ENCODE measurements around the gene TECTA.

TECTA gene, protein sequence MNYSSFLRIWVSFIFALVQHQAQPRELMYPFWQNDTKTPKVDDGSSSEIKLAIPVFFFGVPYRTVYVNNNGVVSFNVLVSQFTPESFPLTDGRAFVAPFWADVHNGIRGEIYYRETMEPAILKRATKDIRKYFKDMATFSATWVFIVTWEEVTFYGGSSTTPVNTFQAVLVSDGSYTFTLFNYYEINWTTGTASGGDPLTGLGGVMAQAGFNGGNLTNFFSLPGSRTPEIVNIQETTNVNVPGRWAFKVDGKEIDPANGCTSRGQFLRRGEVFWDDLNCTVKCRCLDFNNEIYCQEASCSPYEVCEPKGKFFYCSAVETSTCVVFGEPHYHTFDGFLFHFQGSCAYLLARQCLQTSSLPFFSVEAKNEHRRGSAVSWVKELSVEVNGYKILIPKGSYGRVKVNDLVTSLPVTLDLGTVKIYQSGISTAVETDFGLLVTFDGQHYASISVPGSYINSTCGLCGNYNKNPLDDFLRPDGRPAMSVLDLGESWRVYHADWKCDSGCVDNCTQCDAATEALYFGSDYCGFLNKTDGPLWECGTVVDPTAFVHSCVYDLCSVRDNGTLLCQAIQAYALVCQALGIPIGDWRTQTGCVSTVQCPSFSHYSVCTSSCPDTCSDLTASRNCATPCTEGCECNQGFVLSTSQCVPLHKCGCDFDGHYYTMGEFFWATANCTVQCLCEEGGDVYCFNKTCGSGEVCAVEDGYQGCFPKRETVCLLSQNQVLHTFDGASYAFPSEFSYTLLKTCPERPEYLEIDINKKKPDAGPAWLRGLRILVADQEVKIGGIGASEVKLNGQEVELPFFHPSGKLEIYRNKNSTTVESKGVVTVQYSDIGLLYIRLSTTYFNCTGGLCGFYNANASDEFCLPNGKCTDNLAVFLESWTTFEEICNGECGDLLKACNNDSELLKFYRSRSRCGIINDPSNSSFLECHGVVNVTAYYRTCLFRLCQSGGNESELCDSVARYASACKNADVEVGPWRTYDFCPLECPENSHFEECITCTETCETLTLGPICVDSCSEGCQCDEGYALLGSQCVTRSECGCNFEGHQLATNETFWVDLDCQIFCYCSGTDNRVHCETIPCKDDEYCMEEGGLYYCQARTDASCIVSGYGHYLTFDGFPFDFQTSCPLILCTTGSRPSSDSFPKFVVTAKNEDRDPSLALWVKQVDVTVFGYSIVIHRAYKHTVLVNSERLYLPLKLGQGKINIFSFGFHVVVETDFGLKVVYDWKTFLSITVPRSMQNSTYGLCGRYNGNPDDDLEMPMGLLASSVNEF (N-terminal part only)

GRCh38 chr11:121100943-121101342 is at the start of gene TECTA:
Gene TECTA, plus strand, starts transcription at chr11:121101243. Its CDS starts 1,423 bp downstream, at chr11:121102666.
- no peak for DNase-seq (ENCODE audit: low read depth)

DNA sequence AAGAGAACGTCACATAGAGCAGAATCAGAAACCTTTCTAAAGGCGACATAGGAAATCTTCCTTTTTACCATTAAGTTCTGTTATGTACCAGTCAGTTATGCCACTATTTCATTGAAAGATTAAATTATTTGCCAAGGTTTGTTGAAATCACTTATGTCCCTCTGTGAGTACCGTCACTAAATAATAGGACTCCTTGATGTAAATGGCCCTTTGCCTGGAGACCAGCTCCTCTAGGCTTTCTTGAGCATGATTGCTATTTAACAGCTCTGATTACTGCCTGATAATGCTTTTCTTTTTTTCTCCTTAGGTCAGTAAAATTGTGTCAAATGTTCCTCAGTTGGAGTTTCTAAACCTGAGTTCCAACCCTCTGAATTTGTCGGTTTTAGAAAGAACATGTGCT is 47.8 kb upstream of the TECTA start:
- DNase-seq (ENCODE audit: low read depth), result no peak

- no peak for DNase-seq (ENCODE audit: low read depth)
Observed at GRCh38 chr11:121054266-121054665, 46.8 kb upstream of the TECTA start.

- DNase-seq (ENCODE audit: low read depth), result no peak
Observed at GRCh38 chr11:121055076-121055475, 46.0 kb upstream of the TECTA start.

DNA sequence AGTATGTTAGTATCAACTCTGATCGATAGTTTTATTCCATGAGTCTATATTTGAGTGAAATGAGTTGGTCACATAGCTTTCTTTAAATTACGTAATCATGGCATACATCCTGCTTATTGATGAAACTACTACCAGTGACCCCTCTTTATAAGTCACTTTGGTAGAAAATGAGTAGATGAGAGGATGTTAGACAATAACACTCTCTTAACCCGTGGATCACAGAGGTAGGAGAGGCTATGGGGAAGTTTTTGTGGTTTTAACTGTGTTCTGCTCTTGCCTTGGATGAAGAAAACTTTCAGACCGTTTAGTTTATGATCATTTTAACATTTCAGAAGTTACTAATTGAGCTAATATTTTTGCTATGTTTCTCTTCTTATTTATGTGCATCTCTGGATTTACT is 43.1 kb upstream of the TECTA start:
- no peak for DNase-seq (ENCODE audit: low read depth)

DNA sequence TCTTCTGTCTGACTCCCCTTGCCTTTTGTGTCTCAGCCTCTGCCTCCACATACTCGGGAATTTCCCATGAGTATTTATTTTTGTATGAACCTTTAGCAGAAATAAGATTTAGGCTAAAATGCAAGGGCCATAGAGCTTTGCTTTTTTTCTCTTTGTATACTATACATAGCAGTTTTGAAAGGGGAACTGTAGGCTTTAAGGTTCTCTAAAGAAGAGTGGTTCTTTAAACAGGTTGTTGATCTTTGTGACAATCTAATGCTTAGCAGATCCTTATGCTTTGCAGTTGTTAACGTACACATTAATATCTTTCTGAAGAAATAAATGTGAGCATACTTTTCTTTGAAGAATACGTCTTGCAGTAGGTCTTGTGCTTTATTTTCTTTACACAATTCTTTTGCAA is 42.1 kb upstream of the TECTA start:
- DNase-seq (ENCODE audit: low read depth), result no peak

GRCh38 chr11:121059605-121060004 is 41.4 kb upstream of the TECTA start:
- DNase-seq (ENCODE audit: low read depth), result no peak

GRCh38 chr11:121063728-121064127 is 37.3 kb upstream of the TECTA start:
- DNase-seq (ENCODE audit: low read depth), result no peak

- DNase-seq (ENCODE audit: low read depth), result no peak
Observed at GRCh38 chr11:121066623-121067022, 34.4 kb upstream of the TECTA start.

DNA sequence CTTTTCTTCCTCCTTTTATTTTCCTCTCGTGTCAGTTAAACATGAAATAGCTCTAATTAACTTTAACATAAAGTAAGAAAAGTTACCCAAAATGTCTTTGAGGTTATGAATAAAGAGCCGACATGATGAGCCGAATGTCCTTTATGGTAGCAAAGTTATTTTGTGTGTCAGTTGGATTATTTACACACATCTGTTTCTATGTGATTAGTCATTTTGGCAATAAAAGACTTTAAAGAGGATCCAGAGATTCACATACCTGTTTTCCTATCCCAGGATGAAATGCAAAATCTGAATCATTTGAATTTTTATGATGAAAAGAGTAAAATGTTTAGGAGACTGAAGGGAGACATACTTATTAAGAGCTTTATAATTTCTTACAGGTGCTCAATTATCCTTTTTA is 34.0 kb upstream of the TECTA start:
- no peak for DNase-seq (ENCODE audit: low read depth)

- DNase-seq (ENCODE audit: low read depth), result no peak
Observed at GRCh38 chr11:121067453-121067852, 33.6 kb upstream of the TECTA start.

DNA sequence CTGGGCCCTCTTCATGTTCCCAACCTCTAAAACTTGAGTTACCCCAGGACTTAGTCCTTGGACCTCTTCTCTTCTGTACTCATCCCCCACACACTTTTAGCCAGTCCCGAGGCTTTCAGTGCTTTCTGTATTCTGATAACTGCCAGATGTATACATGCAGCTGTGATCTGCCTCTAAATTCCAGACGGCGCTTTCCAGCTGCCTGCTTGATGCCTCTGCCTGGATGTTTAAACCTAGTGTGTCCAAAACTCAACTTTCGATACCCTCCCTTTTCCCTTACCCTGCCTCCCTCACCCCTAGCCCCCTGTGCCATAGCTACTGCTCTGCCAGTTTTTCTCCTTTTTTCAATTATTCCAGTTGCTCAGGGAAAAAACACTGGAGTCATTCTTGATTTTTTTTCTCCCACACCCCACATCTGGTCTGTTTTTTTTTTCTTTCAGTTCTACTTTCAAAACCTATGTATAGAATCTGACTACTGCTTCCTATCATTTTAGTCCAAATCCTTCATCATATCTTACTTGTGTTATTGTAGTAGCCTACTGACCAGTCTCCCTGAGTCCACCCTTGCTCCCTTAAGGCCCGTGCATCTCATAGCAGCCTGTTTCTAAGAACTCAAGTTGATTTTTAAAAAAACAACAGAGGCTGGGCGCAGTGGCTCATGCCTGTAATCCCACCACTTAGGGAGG is 32.9 kb upstream of the TECTA start:
- no peak for DNase-seq (ENCODE audit: low read depth)

DNA sequence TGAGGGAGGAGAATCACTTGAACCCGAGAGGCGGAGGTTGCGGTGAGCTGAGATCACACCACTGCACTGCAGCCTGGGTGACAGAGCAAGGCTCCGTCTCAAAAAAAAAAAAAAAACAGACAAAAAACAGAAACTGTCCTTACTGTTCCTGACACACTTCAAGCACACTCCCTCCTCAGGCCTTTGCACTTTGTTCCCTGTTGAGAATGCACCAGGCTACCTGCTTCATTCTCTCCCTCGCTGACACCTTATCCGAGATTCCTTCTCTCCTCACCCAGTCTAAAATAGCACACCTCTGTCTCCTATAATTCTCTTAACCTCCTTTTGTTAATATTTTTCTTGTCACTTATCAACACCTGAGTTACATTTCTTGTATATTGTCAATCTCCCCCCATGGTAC is 32.3 kb upstream of the TECTA start:
- DNase-seq (ENCODE audit: low read depth), result no peak

DNA sequence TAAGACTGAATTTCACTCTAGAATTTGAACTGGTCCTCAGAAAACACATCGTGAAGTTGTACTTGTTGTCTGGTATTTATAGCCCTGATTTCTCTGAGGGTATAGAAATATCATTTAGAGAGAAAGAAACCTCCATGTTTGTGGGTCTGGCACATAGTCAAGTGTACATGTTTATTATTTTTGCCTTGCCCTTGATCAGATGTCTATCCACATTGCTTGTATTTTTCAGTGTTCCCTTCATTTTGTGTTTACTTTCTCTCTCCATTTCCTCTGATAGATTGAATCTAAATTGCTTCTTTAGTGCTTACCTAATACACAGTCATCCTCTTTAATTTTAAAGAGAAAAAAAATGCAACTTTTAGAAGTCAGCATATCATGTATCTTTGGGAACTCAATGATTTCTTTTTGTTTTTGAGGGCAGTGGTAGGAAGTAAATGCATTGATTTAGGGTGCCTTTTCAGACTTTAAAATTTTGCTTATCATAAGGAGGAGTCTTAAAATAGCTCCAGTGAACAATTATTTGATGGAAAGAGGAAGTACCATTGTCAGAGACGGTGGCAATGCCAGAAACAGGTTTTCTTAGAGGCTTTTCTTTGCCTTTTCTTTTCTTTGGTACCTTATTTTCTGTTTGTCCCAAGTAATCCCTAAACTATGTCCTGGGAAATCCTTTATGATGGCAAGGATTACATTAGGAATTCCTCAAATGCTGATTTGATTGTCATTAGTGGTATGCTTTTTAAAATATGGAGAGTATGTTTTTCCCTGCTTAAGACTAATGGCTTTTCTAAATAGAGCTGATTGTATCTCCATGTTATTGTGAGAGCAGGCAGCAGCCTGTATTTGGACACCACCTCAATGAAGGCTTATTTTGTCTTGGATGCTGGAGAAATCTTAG is 29.8 kb upstream of the TECTA start:
- no peak for DNase-seq (ENCODE audit: low read depth)

DNA sequence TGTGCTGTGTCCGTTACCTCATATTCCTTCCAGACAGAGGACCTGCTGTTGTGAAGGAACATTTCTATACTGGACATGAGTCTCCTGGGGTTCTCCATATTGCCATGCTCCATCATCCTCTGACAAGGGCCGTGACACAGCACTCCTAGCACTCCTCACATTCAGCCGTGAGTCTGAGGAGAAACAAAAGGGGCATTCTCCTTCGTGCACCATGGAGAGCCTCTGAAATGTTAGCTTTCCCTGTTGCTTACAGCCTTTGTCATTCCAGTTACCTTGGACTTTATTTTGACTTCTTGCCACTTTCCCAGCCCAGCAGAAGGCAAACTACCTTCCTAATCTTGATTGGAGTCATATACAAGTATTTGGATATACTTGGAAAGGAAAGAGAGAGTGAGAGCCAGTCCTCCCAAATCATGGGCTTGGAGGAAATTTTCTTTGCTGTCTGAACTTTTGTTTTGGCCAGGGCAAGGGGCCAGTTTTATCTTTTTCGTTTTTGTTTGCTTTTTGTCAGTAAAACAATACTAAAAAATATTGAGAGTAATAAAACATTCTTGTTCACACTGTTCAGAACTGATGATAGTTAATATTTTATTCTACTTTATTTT is 29.1 kb upstream of the TECTA start:
- no peak for DNase-seq (ENCODE audit: low read depth)

DNA sequence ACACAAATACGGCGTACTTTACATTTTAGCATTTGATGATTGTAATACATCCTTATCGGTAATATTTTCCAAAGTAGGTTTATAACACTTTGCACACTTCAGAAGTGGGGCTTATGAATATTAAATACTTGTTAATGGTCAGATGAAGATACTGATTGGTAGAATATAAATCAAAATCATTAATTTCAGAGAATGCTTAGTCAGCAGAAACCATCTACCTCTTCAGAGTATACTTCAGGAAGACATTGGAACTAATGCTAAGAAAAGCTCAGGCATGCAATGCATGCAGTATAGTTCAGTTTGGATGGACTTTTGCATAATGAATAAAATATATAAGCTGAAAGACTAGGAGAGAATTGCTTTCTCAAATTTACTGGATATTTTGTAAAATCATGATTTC is 19.7 kb upstream of the TECTA start:
- no peak for DNase-seq (ENCODE audit: low read depth)

DNA sequence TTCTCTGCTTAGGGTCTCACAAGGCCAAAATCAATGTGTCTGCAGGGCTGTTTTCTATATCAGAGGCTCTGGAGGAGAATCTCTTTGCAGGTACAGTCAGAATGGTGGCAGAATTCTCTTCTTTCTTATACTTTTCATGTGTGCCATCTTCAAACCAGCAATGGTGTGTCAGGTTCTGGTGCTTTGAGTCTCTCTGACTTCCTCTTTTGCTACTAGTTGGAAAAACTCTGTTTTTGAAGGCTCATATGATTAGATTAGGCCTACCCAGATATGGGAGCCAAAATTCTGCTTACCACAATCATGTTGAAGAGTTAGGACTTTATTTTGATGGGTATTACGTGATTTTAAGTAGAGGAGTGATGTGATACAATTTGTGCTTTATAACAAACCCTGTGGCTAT is 18.8 kb upstream of the TECTA start:
- DNase-seq (ENCODE audit: low read depth), result no peak

- no peak for DNase-seq (ENCODE audit: low read depth)
Observed at GRCh38 chr11:121082670-121083069, 18.4 kb upstream of the TECTA start.

DNA sequence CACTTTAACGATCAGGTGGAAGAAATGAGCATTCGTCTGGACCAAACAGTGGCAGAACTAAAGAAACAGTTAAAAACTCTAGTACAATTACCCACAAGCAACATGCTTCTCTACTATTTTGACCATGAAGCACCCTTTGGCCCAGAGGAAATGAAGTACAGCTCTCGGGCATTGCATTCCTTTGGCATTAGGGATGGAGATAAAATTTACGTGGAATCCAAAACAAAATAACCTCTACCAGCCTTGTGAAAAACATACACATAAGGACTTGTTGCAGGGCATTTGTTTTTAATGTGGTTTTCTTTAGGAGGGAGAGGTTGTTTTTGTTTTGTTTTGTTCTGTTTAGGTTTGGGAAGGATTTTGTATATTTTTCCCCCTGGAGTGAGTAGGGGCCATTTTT is 14.2 kb upstream of the TECTA start:
- DNase-seq (ENCODE audit: low read depth), result no peak

DNA sequence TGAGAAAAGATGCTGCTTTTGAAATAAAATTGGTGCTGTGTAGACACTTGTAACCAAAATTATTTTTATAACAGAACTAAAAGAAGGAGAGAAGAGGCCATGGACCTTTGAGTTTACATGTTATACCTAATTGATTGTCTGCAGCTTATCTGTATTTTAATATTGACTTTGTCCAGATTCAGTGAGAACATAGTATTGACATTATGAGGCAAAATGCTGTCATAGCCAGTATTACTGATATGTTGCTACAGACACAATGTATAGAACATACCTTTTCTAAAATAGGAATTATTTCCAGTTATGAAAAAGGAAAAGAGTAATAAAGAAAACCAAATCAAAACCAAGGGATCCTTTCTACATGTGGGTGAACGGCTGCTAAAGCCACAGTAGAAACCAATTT is 11.5 kb upstream of the TECTA start:
- no peak for DNase-seq (ENCODE audit: low read depth)

Data from activated T-cell treated with anti-CD3 and anti-CD28 coated beads for 48 hours (primary cell).